Mammary epithelial cell (primary cell): ENCODE results near the gene SELL.
"Not testable (repeated sequence)": the region's sequence is repeated elsewhere in the genome, so short reads cannot be mapped to it uniquely, and the experiment has no call there.

ENCODE experiments used
- EZH2 ChIP-seq: IDR thresholded peaks from 2 replicates; pipeline ENCODE4 v1.6.1; 2012; ENCODE audit warnings: low read length, inconsistent platforms, borderline replicate concordance
- TF ChIP-seq, protein P1 (sequence below), 2 donors: IDR thresholded peaks in 1 of 2; conservative IDR thresholded peaks in 1 of 2; 2 replicates each; pipeline ENCODE4 v1.5.1; 2011 to 2012; ENCODE audit warnings: inconsistent platforms in 2 of 2, low read length in 2 of 2, mild to moderate bottlenecking in 2 of 2, control low read depth in 1 of 2, low read depth in 1 of 2; ENCODE audit not compliant: insufficient read depth in 1 of 2; ENCODE audit errors: extremely low read depth in 1 of 2

DNA sequence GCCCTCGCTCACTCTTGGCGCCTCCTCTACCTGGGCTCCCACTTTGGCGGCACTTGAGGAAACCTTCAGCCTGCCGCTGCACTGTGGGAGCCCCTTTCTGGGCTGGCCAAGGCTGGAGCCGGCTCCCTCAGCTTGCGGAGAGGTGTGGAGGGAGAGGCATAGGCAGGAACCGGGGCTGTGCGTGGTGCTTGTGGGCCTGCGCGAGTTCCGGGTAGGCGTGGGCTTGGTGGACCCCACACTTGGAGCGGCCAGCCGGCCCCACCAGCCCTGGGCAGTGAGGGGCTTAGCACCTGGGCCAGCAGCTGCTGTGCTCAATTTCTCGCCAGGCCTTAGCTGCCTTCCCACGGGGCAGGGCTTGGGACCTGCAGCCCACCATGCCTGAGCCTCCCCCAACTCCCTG is 50.4 kb downstream of the SELL start:
- TF ChIP-seq, protein P1, sequence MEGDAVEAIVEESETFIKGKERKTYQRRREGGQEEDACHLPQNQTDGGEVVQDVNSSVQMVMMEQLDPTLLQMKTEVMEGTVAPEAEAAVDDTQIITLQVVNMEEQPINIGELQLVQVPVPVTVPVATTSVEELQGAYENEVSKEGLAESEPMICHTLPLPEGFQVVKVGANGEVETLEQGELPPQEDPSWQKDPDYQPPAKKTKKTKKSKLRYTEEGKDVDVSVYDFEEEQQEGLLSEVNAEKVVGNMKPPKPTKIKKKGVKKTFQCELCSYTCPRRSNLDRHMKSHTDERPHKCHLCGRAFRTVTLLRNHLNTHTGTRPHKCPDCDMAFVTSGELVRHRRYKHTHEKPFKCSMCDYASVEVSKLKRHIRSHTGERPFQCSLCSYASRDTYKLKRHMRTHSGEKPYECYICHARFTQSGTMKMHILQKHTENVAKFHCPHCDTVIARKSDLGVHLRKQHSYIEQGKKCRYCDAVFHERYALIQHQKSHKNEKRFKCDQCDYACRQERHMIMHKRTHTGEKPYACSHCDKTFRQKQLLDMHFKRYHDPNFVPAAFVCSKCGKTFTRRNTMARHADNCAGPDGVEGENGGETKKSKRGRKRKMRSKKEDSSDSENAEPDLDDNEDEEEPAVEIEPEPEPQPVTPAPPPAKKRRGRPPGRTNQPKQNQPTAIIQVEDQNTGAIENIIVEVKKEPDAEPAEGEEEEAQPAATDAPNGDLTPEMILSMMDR (conservative IDR thresholded peaks at IDR 0.05 in 1 of 2, IDR thresholded peaks at IDR 0.05 in 1 of 2; ENCODE audit: extremely low read depth in 1 of 2, insufficient read depth in 1 of 2, low read depth in 1 of 2, low read length in 2 of 2) = not testable (repeated sequence)
- TF ChIP-seq EZH2 = not testable (repeated sequence)
